ENCODE measurements around the gene PLSCR1.
"Not testable (repeated sequence)": the region's sequence is repeated elsewhere in the genome, so short reads cannot be mapped to it uniquely, and the experiment has no call there.

The PLSCR1 gene

DNA sequence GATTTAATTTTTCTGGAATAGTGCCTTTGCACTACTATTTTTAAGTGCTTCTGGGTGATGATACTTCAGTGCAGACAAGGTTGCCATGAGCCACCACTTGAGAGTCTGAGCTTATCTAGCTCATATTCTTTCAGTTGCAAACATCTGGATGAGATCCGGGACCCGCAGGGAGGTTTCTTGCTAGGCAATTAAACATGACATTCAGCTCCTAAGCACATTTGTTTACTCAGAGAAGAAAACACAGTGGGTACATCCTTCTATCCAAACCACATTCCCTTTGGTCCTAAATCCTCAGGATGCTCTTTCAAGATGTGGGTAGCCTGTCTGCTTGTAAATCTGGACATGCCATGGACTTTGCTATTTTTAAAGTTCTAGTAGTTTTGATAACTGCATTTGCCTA, 12.0 kb downstream of the PLSCR1 start:
- H3K27ac ChIP-seq = no peak overlapping the region
- in situ Hi-C loops (cut with HindIII; ENCODE audit: low pct_ligation_motif_present, low sequenced_read_pairs) = no loop called here
- H3K4me3 ChIP-seq (ENCODE audit: low read depth, low read length) = no peak overlapping the region
- no peak for DNase-seq
- peaks cover 6% of the 10 kb centered on the region for H3K36me3 ChIP-seq (replicated peaks)
- H3K27me3 ChIP-seq (replicated peaks) = no peaks in the 10 kb centered on the region
- TF ChIP-seq, protein P1, sequence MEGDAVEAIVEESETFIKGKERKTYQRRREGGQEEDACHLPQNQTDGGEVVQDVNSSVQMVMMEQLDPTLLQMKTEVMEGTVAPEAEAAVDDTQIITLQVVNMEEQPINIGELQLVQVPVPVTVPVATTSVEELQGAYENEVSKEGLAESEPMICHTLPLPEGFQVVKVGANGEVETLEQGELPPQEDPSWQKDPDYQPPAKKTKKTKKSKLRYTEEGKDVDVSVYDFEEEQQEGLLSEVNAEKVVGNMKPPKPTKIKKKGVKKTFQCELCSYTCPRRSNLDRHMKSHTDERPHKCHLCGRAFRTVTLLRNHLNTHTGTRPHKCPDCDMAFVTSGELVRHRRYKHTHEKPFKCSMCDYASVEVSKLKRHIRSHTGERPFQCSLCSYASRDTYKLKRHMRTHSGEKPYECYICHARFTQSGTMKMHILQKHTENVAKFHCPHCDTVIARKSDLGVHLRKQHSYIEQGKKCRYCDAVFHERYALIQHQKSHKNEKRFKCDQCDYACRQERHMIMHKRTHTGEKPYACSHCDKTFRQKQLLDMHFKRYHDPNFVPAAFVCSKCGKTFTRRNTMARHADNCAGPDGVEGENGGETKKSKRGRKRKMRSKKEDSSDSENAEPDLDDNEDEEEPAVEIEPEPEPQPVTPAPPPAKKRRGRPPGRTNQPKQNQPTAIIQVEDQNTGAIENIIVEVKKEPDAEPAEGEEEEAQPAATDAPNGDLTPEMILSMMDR (IDR thresholded peaks at IDR 0.05; ENCODE audit: low read depth, low read length, missing control alignments) = no peak

DNA sequence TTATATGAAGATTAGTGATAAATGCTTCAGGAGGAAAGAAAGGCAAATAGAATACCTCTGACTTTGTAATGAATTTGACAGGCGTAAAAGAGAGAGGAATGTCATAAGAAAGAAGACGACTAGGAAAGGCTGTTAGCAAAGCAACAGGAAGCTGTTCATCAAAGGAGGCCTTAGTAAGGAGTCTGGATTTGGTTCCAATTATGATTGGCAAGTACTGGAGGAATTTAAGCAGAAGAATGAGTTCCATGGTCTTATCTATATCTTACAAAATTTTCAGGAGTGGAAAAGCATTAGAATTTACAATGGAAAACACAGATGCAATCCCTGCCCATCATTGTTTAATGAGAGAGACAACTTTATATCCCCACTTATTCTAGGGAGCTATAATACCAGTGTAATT, 13.8 kb downstream of the PLSCR1 start:
- Histone ChIP-seq H3K27ac (no peak overlapping the region), H3K36me3 (replicated peaks) (peaks cover 6% of the 10 kb centered on the region), H3K4me3 (ENCODE audit: low read depth, low read length) (no peak overlapping the region), H3K27me3 (replicated peaks) (no peaks in the 10 kb centered on the region)
- TF ChIP-seq, protein P1 (IDR thresholded peaks at IDR 0.05; ENCODE audit: low read depth, low read length, missing control alignments) = no peak
- in situ Hi-C loops (cut with HindIII; ENCODE audit: low pct_ligation_motif_present, low sequenced_read_pairs) = no loop called here
- DNase-seq = no peak

DNA sequence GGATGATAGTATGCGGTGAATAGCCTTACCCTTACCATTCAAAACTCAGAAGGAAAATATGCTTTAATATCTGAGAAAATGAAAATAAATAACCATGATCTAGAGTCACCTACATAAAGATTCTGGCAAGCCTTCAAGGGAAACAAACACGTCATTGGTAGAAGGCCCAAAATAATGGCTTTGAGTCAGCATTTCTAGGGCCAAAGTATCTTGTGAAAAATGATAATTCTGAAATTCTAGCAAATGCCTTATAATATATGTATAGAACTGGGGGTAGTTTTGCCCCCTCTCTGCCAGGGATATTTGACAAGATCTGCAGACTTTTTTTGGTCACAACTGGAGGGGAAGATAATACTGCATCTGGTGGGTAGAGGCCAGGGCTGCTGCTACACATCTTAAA, 15.4 kb downstream of the PLSCR1 start:
- in situ Hi-C loops (cut with HindIII; ENCODE audit: low pct_ligation_motif_present, low sequenced_read_pairs) = no loop called here
- Histone ChIP-seq H3K27me3 (replicated peaks) (no peaks in the 10 kb centered on the region), H3K36me3 (replicated peaks) (peaks cover 6% of the 10 kb centered on the region), H3K27ac (no peak overlapping the region), H3K4me3 (ENCODE audit: low read depth, low read length) (no peak overlapping the region)
- DNase-seq = no peak
- TF ChIP-seq, protein P1 (IDR thresholded peaks at IDR 0.05; ENCODE audit: low read depth, low read length, missing control alignments) = no peak

DNA sequence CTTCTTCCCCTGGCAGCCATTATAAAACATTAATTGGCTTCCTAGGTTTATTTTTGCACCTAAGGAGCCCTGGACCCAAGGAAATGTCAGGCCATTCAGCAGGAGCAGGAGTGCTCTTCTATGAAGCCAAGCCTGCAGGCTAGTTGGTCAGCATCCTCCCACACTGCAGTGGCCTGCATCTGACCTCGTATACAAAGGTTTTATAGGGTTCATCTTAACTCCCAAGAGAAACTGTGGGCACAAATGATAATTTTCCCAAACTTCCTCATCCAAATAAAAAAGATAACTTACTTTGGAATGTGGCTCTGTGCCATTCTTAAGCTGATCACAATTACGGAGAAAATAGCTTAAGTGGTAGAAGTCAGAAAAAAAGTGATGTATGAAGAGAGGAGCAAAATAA, 19.4 kb downstream of the PLSCR1 start:
- DNase-seq = no peak
- no peak overlapping the region for H3K4me3 ChIP-seq (ENCODE audit: low read depth, low read length)
- TF ChIP-seq, protein P1 (IDR thresholded peaks at IDR 0.05; ENCODE audit: low read depth, low read length, missing control alignments) = no peak
- in situ Hi-C loops (cut with HindIII; ENCODE audit: low pct_ligation_motif_present, low sequenced_read_pairs) = no loop called here
- H3K27me3 ChIP-seq (replicated peaks) = no peaks in the 10 kb centered on the region
- no peaks in the 10 kb centered on the region for H3K36me3 ChIP-seq (replicated peaks)
- H3K27ac ChIP-seq = no peak overlapping the region

DNA sequence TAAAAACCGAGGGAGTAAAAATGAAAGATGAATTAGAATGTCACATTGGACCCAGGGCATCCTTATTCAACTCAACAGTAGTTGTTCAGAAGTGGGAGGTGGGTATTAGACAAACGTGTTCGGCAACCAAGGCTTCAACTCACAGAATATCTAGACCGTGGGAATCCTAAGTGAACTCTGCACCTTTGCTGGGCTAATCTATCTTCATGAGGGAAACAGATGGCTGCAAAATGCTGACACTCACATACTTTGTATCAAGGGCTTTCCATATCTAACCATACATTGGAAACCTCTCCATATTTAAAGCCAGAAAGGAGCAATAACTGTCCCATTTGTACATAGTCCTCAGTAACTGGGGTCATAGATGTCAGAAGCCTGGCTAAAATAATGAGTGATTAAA, 20.9 kb downstream of the PLSCR1 start:
- in situ Hi-C loops (cut with HindIII; ENCODE audit: low pct_ligation_motif_present, low sequenced_read_pairs) = no loop called here
- H3K36me3 ChIP-seq (replicated peaks) = no peaks in the 10 kb centered on the region
- TF ChIP-seq, protein P1 (IDR thresholded peaks at IDR 0.05; ENCODE audit: low read depth, low read length, missing control alignments) = no peak
- H3K4me3 ChIP-seq (ENCODE audit: low read depth, low read length) = no peak overlapping the region
- H3K27me3 ChIP-seq (replicated peaks) = no peaks in the 10 kb centered on the region
- DNase-seq = no peak
- no peak overlapping the region for H3K27ac ChIP-seq

DNA sequence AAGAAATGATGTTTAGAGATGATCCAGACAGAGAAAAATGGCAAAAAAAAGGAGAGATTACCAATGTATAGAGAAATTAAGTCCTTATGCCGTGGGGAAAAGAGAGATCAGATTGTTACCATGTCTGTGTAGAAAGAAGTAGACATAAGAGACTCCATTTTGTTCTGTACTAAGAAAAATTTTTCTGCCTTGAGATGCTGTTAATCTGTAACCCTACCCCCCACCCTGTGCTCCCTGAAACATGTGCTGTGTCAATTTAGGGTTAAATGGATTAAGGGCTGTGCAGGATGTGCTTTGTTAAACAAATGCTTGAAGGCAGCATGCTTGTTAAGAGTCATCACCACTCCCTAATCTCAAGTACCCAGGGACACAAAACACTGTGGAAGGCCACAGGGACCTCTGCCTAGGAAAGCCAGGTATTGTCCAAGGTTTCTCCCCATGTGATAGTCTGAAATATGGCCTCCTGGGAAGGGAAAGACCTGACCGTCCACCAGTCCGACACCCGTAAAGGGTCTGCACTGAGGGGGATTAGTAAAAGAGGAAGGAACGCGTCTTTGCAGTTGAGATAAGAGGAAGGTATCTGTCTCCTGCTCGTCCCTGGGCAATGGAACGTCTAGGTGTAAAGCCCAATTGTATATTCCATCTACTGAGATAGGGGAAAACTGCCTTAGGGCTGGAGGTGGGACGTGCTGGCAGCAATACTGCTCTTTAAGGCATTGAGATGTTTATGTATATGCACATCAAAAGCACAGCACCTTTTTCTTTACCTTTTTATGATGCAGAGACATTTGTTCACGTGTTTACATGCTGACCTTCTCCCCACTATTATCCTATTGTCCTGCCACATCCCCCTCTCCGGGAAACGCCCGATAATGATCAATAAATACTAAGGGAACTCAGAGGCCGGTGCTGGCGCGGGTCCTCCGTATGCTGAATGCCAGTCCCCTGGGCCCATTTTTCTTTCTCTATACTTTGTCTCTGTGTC, 21.9 kb downstream of the PLSCR1 start:
- H3K36me3 ChIP-seq (replicated peaks); H3K27me3 ChIP-seq (replicated peaks); DNase-seq; H3K27ac ChIP-seq; in situ Hi-C loops (cut with HindIII; ENCODE audit: low pct_ligation_motif_present, low sequenced_read_pairs); H3K4me3 ChIP-seq (ENCODE audit: low read depth, low read length): not testable (repeated sequence)
